Neural crest cell (in vitro differentiated cells): ENCODE data around the gene RERGL. TPM values are rescaled to one million over a fixed set of nuclear protein-coding genes. Genes with fewer than 3 reads are reported as not detected.
"Not testable (repeated sequence)": the region's sequence is repeated elsewhere in the genome, so short reads cannot be mapped to it uniquely, and the experiment has no call there.

Experiments
- DNase-seq: peaks from one replicate; pipeline ENCODE4 v3.0.0; 2021; ENCODE audit warnings: low read depth, mixed read lengths, low spot score
- H3K27ac Mint-ChIP-seq: one replicate; pipeline ENCODE4 v1.8.0; 2021; ENCODE audit warnings: mild to moderate bottlenecking, mixed read lengths; ENCODE audit not compliant: unreplicated experiment
- H3K27me3 Mint-ChIP-seq: 2 replicates; pipeline ENCODE4 v1.8.0; 2021; ENCODE audit warnings: low read depth, mild to moderate bottlenecking, mixed read lengths
- H3K36me3 Mint-ChIP-seq: 2 replicates; pipeline ENCODE4 v1.8.0; 2021; ENCODE audit warnings: low read depth, mild to moderate bottlenecking, mixed read lengths
- H3K4me1 Mint-ChIP-seq: 2 replicates; pipeline ENCODE4 v1.8.0; 2021; ENCODE audit warnings: mixed read lengths
- H3K4me3 Mint-ChIP-seq: one replicate; pipeline ENCODE4 v1.8.0; 2021; ENCODE audit warnings: mild to moderate bottlenecking, mixed read lengths
- H3K9me3 Mint-ChIP-seq: 2 replicates; pipeline ENCODE4 v1.8.0; 2021; ENCODE audit warnings: mixed read lengths
- total RNA-seq: library from RNA; stranded (reverse); gene quantifications from 2 replicates; pipeline ENCODE4 v1.2.1, GENCODE V29; 2021
- TF ChIP-seq, protein P1 (sequence below): fragments of 200-600 bp; sonication (generic); conservative IDR thresholded peaks from 2 replicates; pipeline ENCODE4 v1.5.0; 2021; ENCODE audit warnings: antibody characterized with exemption, mild to moderate bottlenecking

The RERGL gene
- total RNA-seq, 1 donor from 2014 or later: not detected

DNA sequence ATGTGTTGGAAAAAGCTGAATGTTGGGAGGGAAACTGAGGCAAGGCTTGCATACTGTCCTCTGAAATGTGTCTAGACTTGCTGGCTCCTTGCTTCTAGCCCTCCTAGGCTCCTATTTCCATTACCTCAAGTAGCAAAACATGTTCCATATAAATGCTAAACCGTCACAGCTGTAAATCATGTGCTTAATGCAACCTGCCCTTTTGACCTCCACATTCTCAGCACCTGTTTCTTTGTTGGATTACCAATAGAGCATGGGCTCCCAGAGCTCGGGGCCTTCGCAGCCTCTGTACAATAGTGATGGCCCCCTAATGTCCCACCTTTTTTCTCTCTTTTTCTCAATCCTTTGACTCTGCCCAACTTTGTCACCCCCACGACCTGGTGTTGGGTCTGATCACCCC is 23.3 kb downstream of the RERGL start:
- H3K27me3 Mint-ChIP-seq: no peaks in the 10 kb centered on the region
- H3K27ac Mint-ChIP-seq: no peak overlapping the region
- no peak overlapping the region for H3K4me3 Mint-ChIP-seq
- no peaks in the 10 kb centered on the region for H3K36me3 Mint-ChIP-seq
- DNase-seq: no peak
- H3K9me3 Mint-ChIP-seq: peaks cover 3% of the 10 kb centered on the region
- H3K4me1 Mint-ChIP-seq: no peaks in the 10 kb centered on the region
- TF ChIP-seq, protein P1, sequence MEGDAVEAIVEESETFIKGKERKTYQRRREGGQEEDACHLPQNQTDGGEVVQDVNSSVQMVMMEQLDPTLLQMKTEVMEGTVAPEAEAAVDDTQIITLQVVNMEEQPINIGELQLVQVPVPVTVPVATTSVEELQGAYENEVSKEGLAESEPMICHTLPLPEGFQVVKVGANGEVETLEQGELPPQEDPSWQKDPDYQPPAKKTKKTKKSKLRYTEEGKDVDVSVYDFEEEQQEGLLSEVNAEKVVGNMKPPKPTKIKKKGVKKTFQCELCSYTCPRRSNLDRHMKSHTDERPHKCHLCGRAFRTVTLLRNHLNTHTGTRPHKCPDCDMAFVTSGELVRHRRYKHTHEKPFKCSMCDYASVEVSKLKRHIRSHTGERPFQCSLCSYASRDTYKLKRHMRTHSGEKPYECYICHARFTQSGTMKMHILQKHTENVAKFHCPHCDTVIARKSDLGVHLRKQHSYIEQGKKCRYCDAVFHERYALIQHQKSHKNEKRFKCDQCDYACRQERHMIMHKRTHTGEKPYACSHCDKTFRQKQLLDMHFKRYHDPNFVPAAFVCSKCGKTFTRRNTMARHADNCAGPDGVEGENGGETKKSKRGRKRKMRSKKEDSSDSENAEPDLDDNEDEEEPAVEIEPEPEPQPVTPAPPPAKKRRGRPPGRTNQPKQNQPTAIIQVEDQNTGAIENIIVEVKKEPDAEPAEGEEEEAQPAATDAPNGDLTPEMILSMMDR: no peak

DNA sequence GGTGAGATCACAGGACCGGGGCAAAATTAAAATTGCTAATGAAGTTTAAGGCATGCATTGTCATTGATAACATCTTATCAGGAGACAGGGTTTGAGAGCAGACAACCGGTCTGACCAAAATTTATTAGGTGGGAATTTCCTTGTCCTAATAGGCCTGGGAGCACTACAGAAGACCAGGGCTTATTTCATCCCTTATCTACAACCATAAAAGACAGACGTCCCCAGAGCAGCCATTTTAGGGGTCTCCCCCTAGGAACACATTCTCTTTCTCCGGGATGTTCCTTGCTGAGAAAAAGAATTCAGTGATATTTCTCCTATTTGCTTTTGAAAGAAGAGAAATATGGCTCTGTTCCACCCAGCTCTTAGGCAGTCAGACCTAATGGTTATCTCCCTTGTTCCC is 27.1 kb downstream of the RERGL start:
- H3K27me3 Mint-ChIP-seq, DNase-seq, H3K27ac Mint-ChIP-seq, H3K4me1 Mint-ChIP-seq, H3K36me3 Mint-ChIP-seq, H3K4me3 Mint-ChIP-seq: not testable (repeated sequence)
- peaks cover 10% of the 10 kb centered on the region for H3K9me3 Mint-ChIP-seq

DNA sequence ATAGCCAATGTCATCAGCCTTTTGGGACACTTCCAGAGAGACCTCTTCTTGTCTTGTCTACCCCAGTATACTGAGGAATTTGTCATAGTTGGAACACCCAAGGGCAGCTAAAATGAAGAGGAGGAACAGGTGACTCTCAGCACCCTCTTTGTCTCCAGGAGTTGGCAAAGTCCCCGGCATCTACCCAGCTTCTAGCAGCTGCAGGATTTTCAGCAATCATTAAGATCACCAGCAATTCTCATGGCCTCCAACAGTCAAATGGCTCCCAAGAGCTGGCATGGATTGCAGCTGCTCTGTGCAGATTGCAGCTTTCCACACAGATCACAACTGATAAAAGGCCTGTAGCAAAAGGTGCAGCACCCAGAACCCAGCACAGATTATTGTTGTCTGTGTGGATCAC is 32.9 kb downstream of the RERGL start:
- Mint-ChIP-seq H3K9me3 (peaks cover 10% of the 10 kb centered on the region), H3K4me3 (no peak overlapping the region), H3K27me3 (no peaks in the 10 kb centered on the region), H3K27ac (no peak overlapping the region), H3K36me3 (no peaks in the 10 kb centered on the region), H3K4me1 (no peaks in the 10 kb centered on the region)
- DNase-seq: no peak
- TF ChIP-seq, protein P1: no peak

DNA sequence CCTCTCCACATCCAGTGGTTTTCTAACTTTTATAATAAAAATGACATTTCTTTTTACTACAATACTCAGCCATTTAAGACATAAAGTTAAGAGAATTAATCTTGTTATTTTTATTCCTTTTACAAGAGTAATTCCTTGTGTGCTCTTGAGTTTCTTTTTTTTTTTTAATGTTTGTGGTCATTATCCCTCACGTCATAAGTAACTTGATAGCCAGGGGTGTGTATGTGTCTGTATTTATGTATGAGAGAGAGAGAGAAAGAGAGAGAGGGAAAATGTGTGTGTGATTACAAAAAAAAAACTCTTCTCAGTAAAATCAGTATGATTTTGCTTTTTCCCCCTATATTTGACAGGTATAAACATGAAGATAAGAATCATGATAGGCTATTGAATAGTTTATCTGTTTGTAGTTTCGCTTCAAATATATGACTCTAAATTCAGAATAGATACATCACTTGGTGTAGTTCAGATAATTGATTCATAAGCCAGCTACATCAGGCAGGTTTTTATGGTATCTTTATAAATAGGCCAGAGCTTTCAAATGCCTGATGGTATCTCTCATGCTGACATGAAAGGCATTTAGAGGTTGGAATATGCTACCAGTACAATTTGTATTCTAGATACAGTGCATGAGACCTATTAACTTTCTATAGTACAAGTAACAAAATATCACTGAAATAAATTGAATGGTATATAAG is 34.9 kb downstream of the RERGL start:
- Mint-ChIP-seq H3K4me1 (no peaks in the 10 kb centered on the region), H3K27ac (no peak overlapping the region), H3K9me3 (peaks cover 5% of the 10 kb centered on the region), H3K27me3 (no peaks in the 10 kb centered on the region), H3K4me3 (no peak overlapping the region), H3K36me3 (no peaks in the 10 kb centered on the region)
- TF ChIP-seq, protein P1: no peak
- DNase-seq: no peak

DNA sequence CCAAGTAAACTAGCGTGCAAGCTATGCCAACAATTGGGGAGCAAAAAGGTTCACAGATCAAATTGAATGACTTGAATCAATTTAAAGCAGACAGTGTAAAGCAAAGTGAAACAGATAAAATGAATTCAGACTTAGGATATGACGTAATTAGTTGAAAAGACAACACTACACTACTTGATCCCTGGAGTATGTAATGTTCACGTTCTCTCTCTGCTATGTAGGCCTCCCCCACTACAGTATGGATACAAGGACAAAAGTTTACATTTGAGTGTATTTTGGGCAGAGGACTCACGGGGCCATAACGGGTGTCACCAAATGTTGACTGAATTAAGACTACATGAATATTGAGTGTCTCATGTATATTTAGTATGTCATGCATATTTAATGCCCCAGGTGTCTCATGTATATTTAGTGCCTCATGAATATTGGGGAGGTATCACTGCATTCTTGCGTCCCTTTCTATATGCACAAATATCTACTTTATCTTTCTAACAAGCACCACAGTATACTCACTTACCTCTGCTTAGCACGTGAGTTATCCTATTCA is 44.5 kb downstream of the RERGL start:
- Mint-ChIP-seq H3K27ac (no peak overlapping the region), H3K4me1 (no peaks in the 10 kb centered on the region), H3K4me3 (no peak overlapping the region), H3K27me3 (no peaks in the 10 kb centered on the region), H3K36me3 (no peaks in the 10 kb centered on the region), H3K9me3 (no peaks in the 10 kb centered on the region)
- TF ChIP-seq, protein P1: no peak
- DNase-seq: no peak

DNA sequence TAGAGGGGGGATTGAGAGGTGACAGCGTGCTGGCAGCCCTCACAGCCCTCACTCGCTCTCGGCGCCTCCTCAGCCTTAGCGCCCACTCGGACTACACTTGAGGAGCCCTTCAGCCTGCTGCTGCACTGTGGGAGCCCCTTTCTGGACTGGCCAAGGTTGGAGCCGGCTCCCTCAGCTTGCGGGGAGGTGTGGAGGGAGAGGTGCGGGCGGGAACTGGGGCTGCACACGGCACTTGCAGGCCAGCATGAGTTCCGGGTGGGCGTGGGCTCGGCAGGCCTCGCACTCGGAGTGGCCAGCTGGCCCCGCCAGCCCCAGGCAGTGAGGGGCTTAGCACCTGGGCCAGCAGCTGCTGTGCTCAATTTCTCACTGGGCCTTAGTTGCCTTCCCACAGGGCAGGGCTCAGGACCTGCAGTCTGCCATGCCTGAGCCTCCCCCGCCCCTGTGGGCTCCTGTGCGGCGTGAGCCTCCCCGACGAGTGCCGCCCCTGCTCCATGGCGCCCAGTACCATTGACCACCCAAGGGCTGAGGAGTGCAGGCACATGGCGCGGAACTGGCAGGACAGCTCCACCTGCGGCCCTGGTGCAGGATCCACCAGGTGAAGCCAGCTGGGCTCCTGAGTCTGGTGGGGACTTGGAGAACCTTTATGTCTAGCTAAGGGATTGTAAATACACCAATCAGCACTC is 49.8 kb downstream of the RERGL start:
- H3K9me3 Mint-ChIP-seq: peaks cover 12% of the 10 kb centered on the region
- H3K4me3 Mint-ChIP-seq, DNase-seq, H3K36me3 Mint-ChIP-seq, H3K27ac Mint-ChIP-seq, H3K27me3 Mint-ChIP-seq, H3K4me1 Mint-ChIP-seq: not testable (repeated sequence)

Other genes with a start within 250 kb of the RERGL start
- gene PIK3C2G, start 171.3 kb upstream of the RERGL start, total RNA-seq: not detected in 2 replicates